ENCODE data around the gene CCN6.

The CCN6 gene

GRCh38 chr6:112054001-112054400, at the start of gene CCN6:
TSS of gene CCN6 (plus strand) at chr6:112054104. CDS start at chr6:112054358, 254 bp downstream.
- DNase-seq (ENCODE audit: low read depth in 2 of 2), result no peak

- DNase-seq (ENCODE audit: low read depth in 2 of 2), result no peak
These were observed 49.5 kb upstream of the CCN6 start for GRCh38 chr6:112004201-112005012.

- DNase-seq (ENCODE audit: low read depth in 2 of 2), result no peak
These were observed 48.9 kb upstream of the CCN6 start for GRCh38 chr6:112005013-112005371.

- DNase-seq (ENCODE audit: low read depth in 2 of 2), result no peak
These were observed 46.6 kb upstream of the CCN6 start for GRCh38 chr6:112007254-112007653.

GRCh38 chr6:112007805-112008204, 46.1 kb upstream of the CCN6 start:
- DNase-seq (ENCODE audit: low read depth in 2 of 2), result no peak

- no peak for DNase-seq (ENCODE audit: low read depth in 2 of 2)
These were observed 45.4 kb upstream of the CCN6 start for GRCh38 chr6:112008482-112008881.

GRCh38 chr6:112010328-112010727, 43.6 kb upstream of the CCN6 start:
- DNase-seq (ENCODE audit: low read depth in 2 of 2), result no peak

- DNase-seq (ENCODE audit: low read depth in 2 of 2), result no peak
These were observed 40.9 kb upstream of the CCN6 start for GRCh38 chr6:112013051-112013450.

- no peak for DNase-seq (ENCODE audit: low read depth in 2 of 2)
These were observed 39.4 kb upstream of the CCN6 start for GRCh38 chr6:112014483-112014882.

- DNase-seq (ENCODE audit: low read depth in 2 of 2), result no peak
These were observed 38.2 kb upstream of the CCN6 start for GRCh38 chr6:112015725-112016124.

GRCh38 chr6:112016320-112016719, 37.6 kb upstream of the CCN6 start:
- peak; percentile 36 to 55 for DNase-seq (ENCODE audit: low read depth in 2 of 2)

GRCh38 chr6:112017169-112017568, 36.7 kb upstream of the CCN6 start:
- peak in 1 of 2 donors; percentile 39 for DNase-seq (ENCODE audit: low read depth in 2 of 2)

- no peak for DNase-seq (ENCODE audit: low read depth in 2 of 2)
These were observed 36.0 kb upstream of the CCN6 start for GRCh38 chr6:112017760-112018537.

GRCh38 chr6:112018619-112019416, 35.1 kb upstream of the CCN6 start:
- DNase-seq (ENCODE audit: low read depth in 2 of 2), result no peak

- DNase-seq (ENCODE audit: low read depth in 2 of 2), result no peak
These were observed 34.3 kb upstream of the CCN6 start for GRCh38 chr6:112019589-112019988.

GRCh38 chr6:112021691-112022310, 32.1 kb upstream of the CCN6 start:
- no peak for DNase-seq (ENCODE audit: low read depth in 2 of 2)

GRCh38 chr6:112022749-112023148, 31.2 kb upstream of the CCN6 start:
- no peak for DNase-seq (ENCODE audit: low read depth in 2 of 2)

- DNase-seq (ENCODE audit: low read depth in 2 of 2), result no peak
These were observed 29.4 kb upstream of the CCN6 start for GRCh38 chr6:112024464-112024863.

GRCh38 chr6:112026933-112027332, 27.0 kb upstream of the CCN6 start:
- DNase-seq (ENCODE audit: low read depth in 2 of 2), result no peak

- no peak for DNase-seq (ENCODE audit: low read depth in 2 of 2)
These were observed 25.8 kb upstream of the CCN6 start for GRCh38 chr6:112027942-112028674.

Measured in stimulated activated CD8-positive, alpha-beta memory T cell treated with anti-CD3 and anti-CD28 coated beads, Interleukin-2, amount 100 ng/mL, for 48 hours (primary cell).